T-helper 1 cell treated with Interleukin-12 subunit alpha and Interleukin-12 subunit beta and Interleukin-4 antibody, amounts not matched to agents 30 μg/mL and 1 μg/mL, for 36 hours (primary cell): Measurements from ENCODE around the gene ZNF12.

Experiments used
- H3K27ac Mint-ChIP-seq: one replicate; pipeline ENCODE4 v1.8.0; 2021; ENCODE audit warnings: mild to moderate bottlenecking, mixed read lengths
- H3K27me3 Mint-ChIP-seq: one replicate; pipeline ENCODE4 v1.8.0; 2021; ENCODE audit warnings: low read depth, mixed read lengths
- H3K36me3 Mint-ChIP-seq: one replicate; pipeline ENCODE4 v1.8.0; 2021; ENCODE audit warnings: low read depth, mixed read lengths
- H3K4me1 Mint-ChIP-seq: one replicate; pipeline ENCODE4 v1.8.0; 2021; ENCODE audit warnings: low read depth, mixed read lengths
- H3K4me3 Mint-ChIP-seq: one replicate; pipeline ENCODE4 v1.8.0; 2021; ENCODE audit warnings: mild to moderate bottlenecking, moderate library complexity, mixed read lengths
- H3K9me3 Mint-ChIP-seq: one replicate; pipeline ENCODE4 v1.8.0; 2021; ENCODE audit warnings: mixed read lengths

ZNF12 gene

GRCh38 chr7:6655636-6656385 lies 50.9 kb downstream of the ZNF12 start:
- H3K9me3 Mint-ChIP-seq, result peaks cover 13% of the 10 kb centered on the region
- no peak overlapping the region for H3K27ac Mint-ChIP-seq
- H3K27me3 Mint-ChIP-seq, result no peaks in the 10 kb centered on the region
- no peaks in the 10 kb centered on the region for H3K4me1 Mint-ChIP-seq
- H3K4me3 Mint-ChIP-seq, result no peak overlapping the region
- peaks cover 16% of the 10 kb centered on the region for H3K36me3 Mint-ChIP-seq

GRCh38 chr7:6654842-6655610 lies 51.7 kb downstream of the ZNF12 start:
- Mint-ChIP-seq H3K27me3 (no peaks in the 10 kb centered on the region), H3K4me3 (no peak overlapping the region), H3K36me3 (peaks cover 24% of the 10 kb centered on the region), H3K27ac (no peak overlapping the region), H3K9me3 (peaks cover 20% of the 10 kb centered on the region), H3K4me1 (no peaks in the 10 kb centered on the region)

- Mint-ChIP-seq H3K36me3 (peaks cover 29% of the 10 kb centered on the region), H3K27me3 (no peaks in the 10 kb centered on the region), H3K4me1 (no peaks in the 10 kb centered on the region), H3K27ac (no peak overlapping the region), H3K9me3 (peaks cover 22% of the 10 kb centered on the region), H3K4me3 (no peak overlapping the region)
Observed at GRCh38 chr7:6654113-6654841, 52.5 kb downstream of the ZNF12 start.

GRCh38 chr7:6653071-6654003 lies 53.4 kb downstream of the ZNF12 start:
- no peak overlapping the region for H3K27ac Mint-ChIP-seq
- no peaks in the 10 kb centered on the region for H3K4me1 Mint-ChIP-seq
- no peaks in the 10 kb centered on the region for H3K27me3 Mint-ChIP-seq
- H3K4me3 Mint-ChIP-seq, result no peak overlapping the region
- H3K36me3 Mint-ChIP-seq, result peaks cover 34% of the 10 kb centered on the region
- peaks cover 22% of the 10 kb centered on the region for H3K9me3 Mint-ChIP-seq

- H3K4me1 Mint-ChIP-seq, result no peaks in the 10 kb centered on the region
- peaks cover 40% of the 10 kb centered on the region for H3K36me3 Mint-ChIP-seq
- peaks cover 22% of the 10 kb centered on the region for H3K9me3 Mint-ChIP-seq
- H3K27ac Mint-ChIP-seq, result no peak overlapping the region
- H3K4me3 Mint-ChIP-seq, result no peak overlapping the region
- no peaks in the 10 kb centered on the region for H3K27me3 Mint-ChIP-seq
Observed at GRCh38 chr7:6652446-6653011, 54.2 kb downstream of the ZNF12 start.

GRCh38 chr7:6651851-6652445 lies 54.8 kb downstream of the ZNF12 start:
- peaks cover 43% of the 10 kb centered on the region for H3K36me3 Mint-ChIP-seq
- H3K4me3 Mint-ChIP-seq, result no peak overlapping the region
- H3K27me3 Mint-ChIP-seq, result no peaks in the 10 kb centered on the region
- no peaks in the 10 kb centered on the region for H3K4me1 Mint-ChIP-seq
- H3K27ac Mint-ChIP-seq, result no peak overlapping the region
- H3K9me3 Mint-ChIP-seq, result peaks cover 22% of the 10 kb centered on the region

GRCh38 chr7:6650521-6651011 lies 56.2 kb downstream of the ZNF12 start:
- Mint-ChIP-seq H3K9me3 (peaks cover 22% of the 10 kb centered on the region), H3K27me3 (no peaks in the 10 kb centered on the region), H3K36me3 (peaks cover 52% of the 10 kb centered on the region), H3K4me1 (no peaks in the 10 kb centered on the region), H3K27ac (no peak overlapping the region), H3K4me3 (no peak overlapping the region)

- no peak overlapping the region for H3K27ac Mint-ChIP-seq
- H3K4me3 Mint-ChIP-seq, result no peak overlapping the region
- peaks cover 17% of the 10 kb centered on the region for H3K9me3 Mint-ChIP-seq
- no peaks in the 10 kb centered on the region for H3K27me3 Mint-ChIP-seq
- no peaks in the 10 kb centered on the region for H3K4me1 Mint-ChIP-seq
- peaks cover 51% of the 10 kb centered on the region for H3K36me3 Mint-ChIP-seq
Observed at GRCh38 chr7:6650086-6650485, 56.7 kb downstream of the ZNF12 start.

- Mint-ChIP-seq H3K27ac (no peak overlapping the region), H3K27me3 (no peaks in the 10 kb centered on the region), H3K4me1 (no peaks in the 10 kb centered on the region), H3K36me3 (peaks cover 51% of the 10 kb centered on the region), H3K4me3 (no peak overlapping the region), H3K9me3 (peaks cover 14% of the 10 kb centered on the region)
Observed at GRCh38 chr7:6649241-6649961, 57.3 kb downstream of the ZNF12 start.

GRCh38 chr7:6648815-6649104 lies 58.0 kb downstream of the ZNF12 start:
- no peak overlapping the region for H3K4me3 Mint-ChIP-seq
- no peak overlapping the region for H3K27ac Mint-ChIP-seq
- peaks cover 51% of the 10 kb centered on the region for H3K36me3 Mint-ChIP-seq
- H3K9me3 Mint-ChIP-seq, result peaks cover 14% of the 10 kb centered on the region
- no peaks in the 10 kb centered on the region for H3K4me1 Mint-ChIP-seq
- H3K27me3 Mint-ChIP-seq, result no peaks in the 10 kb centered on the region

- no peak overlapping the region for H3K27ac Mint-ChIP-seq
Observed at GRCh38 chr7:6648066-6648814, 58.5 kb downstream of the ZNF12 start.

GRCh38 chr7:6647541-6647940 lies 59.2 kb downstream of the ZNF12 start:
- H3K27me3 Mint-ChIP-seq, result no peaks in the 10 kb centered on the region
- no peak overlapping the region for H3K27ac Mint-ChIP-seq
- peaks cover 55% of the 10 kb centered on the region for H3K36me3 Mint-ChIP-seq
- no peak overlapping the region for H3K4me3 Mint-ChIP-seq
- H3K4me1 Mint-ChIP-seq, result no peaks in the 10 kb centered on the region
- peaks cover 14% of the 10 kb centered on the region for H3K9me3 Mint-ChIP-seq

More at GRCh38 chr7:6648066-6648814, 58.5 kb downstream of the ZNF12 start:
- Mint-ChIP-seq H3K4me3 (no peak overlapping the region), H3K36me3 (peaks cover 53% of the 10 kb centered on the region), H3K4me1 (no peaks in the 10 kb centered on the region), H3K9me3 (peaks cover 14% of the 10 kb centered on the region), H3K27me3 (no peaks in the 10 kb centered on the region)
